Mesothelial cell of epicardium (in vitro differentiated cells): Measurements from ENCODE around the gene ADAT3. TPM values are rescaled to one million over a fixed set of nuclear protein-coding genes. Genes with fewer than 3 reads are reported as not detected.

Source experiments
- DNase-seq, 2 experiments: peaks; one replicate each; pipeline ENCODE4 v3.0.0; 2021; ENCODE audit warnings: low spot score in 2 of 2; ENCODE audit not compliant: unreplicated experiment in 2 of 2
- H3K27ac Mint-ChIP-seq: 2 replicates; pipeline ENCODE4 v1.8.0; 2021; ENCODE audit warnings: mixed read lengths
- H3K27me3 Mint-ChIP-seq: 2 replicates; pipeline ENCODE4 v1.8.0; 2021; ENCODE audit warnings: low read depth, mixed read lengths
- H3K36me3 Mint-ChIP-seq: 2 replicates; pipeline ENCODE4 v1.8.0; 2021; ENCODE audit warnings: mixed read lengths
- H3K4me1 Mint-ChIP-seq: 2 replicates; pipeline ENCODE4 v1.8.0; 2021; ENCODE audit warnings: mixed read lengths
- H3K4me3 Mint-ChIP-seq: 2 replicates; pipeline ENCODE4 v1.8.0; 2021; ENCODE audit warnings: mild to moderate bottlenecking, moderate library complexity, mixed read lengths
- H3K9me3 Mint-ChIP-seq: 2 replicates; pipeline ENCODE4 v1.8.0; 2021; ENCODE audit warnings: mixed read lengths
- total RNA-seq: library from RNA; stranded (reverse); gene quantifications from 3 replicates; pipeline ENCODE4 v1.2.1, GENCODE V29; 2021
- TF ChIP-seq, protein P1 (sequence below): fragments of 200-600 bp; sonication (generic); IDR thresholded peaks from one replicate; pipeline ENCODE4 v1.5.0; 2021; ENCODE audit warnings: antibody characterized with exemption; ENCODE audit not compliant: unreplicated experiment

Gene ADAT3
- total RNA-seq, 1 donor from 2014 or later, result 15.5 TPM

DNA sequence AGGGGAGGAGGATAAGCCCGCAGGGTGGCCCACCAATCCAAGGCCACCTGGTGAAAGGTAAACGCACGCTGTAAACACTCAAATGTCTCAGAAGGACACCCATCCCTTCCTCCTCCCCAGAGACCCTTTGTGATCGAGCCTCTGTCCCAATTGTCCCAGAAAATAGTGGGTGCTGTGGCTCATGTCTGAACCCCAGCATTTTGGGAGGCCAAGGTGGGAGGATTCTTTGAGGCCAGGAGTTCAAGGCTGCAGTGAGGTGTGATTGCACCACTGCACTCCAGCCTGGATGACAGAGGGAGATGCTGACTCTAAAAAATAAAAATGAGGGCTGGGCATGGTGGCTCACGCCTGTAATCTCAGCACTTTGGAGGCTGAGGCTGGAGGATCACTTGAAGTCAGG, 16.8 kb upstream of the ADAT3 start:
- Mint-ChIP-seq H3K27me3 (no peaks in the 10 kb centered on the region), H3K9me3 (no peaks in the 10 kb centered on the region), H3K4me1 (peaks cover 23% of the 10 kb centered on the region), H3K27ac (no peak overlapping the region), H3K36me3 (no peaks in the 10 kb centered on the region), H3K4me3 (no peak overlapping the region)
- no peak for DNase-seq
- TF ChIP-seq, protein P1, sequence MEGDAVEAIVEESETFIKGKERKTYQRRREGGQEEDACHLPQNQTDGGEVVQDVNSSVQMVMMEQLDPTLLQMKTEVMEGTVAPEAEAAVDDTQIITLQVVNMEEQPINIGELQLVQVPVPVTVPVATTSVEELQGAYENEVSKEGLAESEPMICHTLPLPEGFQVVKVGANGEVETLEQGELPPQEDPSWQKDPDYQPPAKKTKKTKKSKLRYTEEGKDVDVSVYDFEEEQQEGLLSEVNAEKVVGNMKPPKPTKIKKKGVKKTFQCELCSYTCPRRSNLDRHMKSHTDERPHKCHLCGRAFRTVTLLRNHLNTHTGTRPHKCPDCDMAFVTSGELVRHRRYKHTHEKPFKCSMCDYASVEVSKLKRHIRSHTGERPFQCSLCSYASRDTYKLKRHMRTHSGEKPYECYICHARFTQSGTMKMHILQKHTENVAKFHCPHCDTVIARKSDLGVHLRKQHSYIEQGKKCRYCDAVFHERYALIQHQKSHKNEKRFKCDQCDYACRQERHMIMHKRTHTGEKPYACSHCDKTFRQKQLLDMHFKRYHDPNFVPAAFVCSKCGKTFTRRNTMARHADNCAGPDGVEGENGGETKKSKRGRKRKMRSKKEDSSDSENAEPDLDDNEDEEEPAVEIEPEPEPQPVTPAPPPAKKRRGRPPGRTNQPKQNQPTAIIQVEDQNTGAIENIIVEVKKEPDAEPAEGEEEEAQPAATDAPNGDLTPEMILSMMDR, result no peak

DNA sequence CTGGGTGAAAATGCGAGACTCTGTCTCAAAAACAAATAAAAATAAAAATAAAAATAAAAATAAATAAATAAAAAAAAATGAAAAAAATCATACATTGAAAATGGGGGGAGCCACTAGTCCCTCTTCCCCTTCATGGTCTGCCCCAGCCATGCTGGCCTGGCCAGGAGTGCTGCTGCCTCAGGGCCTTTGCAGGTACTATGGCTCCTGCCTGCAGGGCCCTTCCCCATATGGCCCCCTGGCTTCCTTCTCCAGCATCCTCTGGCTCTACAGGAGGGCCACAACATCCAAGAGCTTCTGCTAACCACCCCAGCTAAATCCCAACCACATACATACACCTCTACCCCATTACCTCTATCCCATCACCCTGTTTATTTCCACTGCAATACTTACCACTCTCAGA, 15.3 kb upstream of the ADAT3 start:
- DNase-seq, result no peak
- TF ChIP-seq, protein P1, result no peak
- Mint-ChIP-seq H3K27me3 (no peaks in the 10 kb centered on the region), H3K4me1 (peaks cover 9% of the 10 kb centered on the region), H3K9me3 (no peaks in the 10 kb centered on the region), H3K4me3 (no peak overlapping the region), H3K27ac (no peak overlapping the region), H3K36me3 (no peaks in the 10 kb centered on the region)

DNA sequence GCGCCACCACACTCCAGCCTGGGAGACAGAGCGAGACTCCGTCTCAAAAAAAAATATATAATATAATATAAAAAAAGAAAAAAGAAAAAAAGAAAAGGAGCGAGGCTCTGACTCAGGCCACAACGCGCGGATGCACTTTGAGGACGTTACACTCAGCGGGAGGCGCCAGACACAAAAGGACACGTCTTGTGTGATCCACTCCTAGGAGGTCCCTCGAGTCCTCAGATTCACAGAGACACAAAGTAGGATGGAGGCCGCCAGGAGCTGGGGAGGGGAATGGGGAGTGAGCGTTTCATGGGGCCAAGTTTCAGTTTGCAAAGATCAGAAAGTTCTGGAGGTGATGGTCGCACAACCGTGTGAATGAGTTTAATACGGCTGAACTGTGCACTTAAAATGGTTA, 11.4 kb upstream of the ADAT3 start:
- Mint-ChIP-seq H3K4me3 (no peak overlapping the region), H3K27me3 (no peaks in the 10 kb centered on the region), H3K4me1 (peaks cover 5% of the 10 kb centered on the region), H3K9me3 (no peaks in the 10 kb centered on the region), H3K27ac (peak overlapping the region; percentile 66), H3K36me3 (no peaks in the 10 kb centered on the region)
- DNase-seq, result no peak
- TF ChIP-seq, protein P1, result no peak

DNA sequence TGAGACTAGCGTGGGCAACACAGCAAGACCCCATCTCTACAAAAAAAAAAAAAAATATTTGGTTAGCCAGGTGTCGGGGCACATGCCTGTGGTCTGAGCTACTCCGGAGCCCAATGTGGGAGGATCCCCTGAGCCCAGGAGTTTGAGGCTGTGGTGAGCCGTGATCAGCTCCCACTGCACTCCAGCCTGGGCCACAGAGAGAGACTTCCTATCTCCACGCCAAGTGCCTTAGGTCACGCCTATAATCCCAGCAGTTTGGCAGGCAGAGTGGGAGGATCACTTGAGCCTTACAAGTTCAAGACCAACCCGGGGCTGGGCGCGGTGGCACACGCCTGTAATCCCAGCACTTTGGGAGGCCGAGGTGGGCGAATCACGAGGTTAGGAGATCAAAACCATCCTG, 8.7 kb upstream of the ADAT3 start:
- H3K9me3 Mint-ChIP-seq, result no peaks in the 10 kb centered on the region

DNA sequence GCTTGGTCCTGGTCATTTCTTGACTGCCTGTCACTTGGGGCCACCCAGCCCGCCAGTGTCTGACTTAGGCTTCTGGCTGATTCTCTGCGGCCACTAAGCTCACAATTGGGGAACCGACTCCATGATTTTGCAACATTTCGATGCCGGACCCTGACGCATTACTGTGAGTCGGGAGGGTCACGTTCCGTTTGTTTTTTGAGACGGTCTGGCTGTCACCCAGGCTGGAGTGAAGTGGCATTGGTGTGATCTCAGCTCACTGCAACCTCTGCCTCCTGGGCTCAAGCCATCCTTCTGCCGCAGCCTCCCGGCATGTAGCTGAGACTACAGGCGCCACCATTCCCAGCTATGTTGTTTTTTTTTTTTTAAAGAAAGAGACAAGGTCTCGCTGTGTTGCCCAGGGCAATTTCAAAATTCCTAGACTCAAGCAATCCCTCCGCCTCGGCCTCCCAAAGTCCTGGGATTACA, 3.2 kb upstream of the ADAT3 start:
- H3K4me1 Mint-ChIP-seq, result peaks cover 25% of the 10 kb centered on the region
- no peak for DNase-seq
- peak overlapping the region; percentile 51 for H3K27ac Mint-ChIP-seq
- H3K36me3 Mint-ChIP-seq, result no peaks in the 10 kb centered on the region
- no peaks in the 10 kb centered on the region for H3K27me3 Mint-ChIP-seq
- H3K4me3 Mint-ChIP-seq, result no peak overlapping the region
- H3K9me3 Mint-ChIP-seq, result no peaks in the 10 kb centered on the region
- TF ChIP-seq, protein P1, result no peak

More for the DNA sequence above, 8.7 kb upstream of the ADAT3 start:
- TF ChIP-seq, protein P1, result no peak
- Mint-ChIP-seq H3K4me1 (peaks cover 5% of the 10 kb centered on the region), H3K36me3 (no peaks in the 10 kb centered on the region), H3K4me3 (no peak overlapping the region), H3K27me3 (no peaks in the 10 kb centered on the region), H3K27ac (no peak overlapping the region)
- DNase-seq, result no peak

DNA sequence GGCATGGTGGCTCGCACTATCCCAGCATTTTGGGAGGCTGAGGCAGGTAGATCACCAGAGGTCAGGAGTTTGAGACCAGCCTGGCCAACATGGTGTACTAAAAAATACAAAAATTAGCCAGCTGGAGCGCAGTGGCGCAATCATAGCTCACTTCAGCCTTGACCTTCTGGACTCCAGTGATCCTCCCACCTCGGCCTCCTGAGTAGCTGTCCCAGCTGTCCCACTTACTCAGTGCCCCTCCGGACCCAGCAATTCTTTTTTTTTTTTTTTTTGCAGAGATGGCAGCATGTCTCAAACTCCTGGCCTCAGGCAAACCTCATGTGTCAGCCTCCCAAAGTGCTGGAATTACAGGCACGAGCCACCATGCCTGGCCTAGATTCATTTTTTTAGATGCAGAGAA, 2.3 kb upstream of the ADAT3 start:
- peaks cover 21% of the 10 kb centered on the region for H3K4me1 Mint-ChIP-seq
- H3K27me3 Mint-ChIP-seq, result no peaks in the 10 kb centered on the region
- no peaks in the 10 kb centered on the region for H3K36me3 Mint-ChIP-seq
- H3K4me3 Mint-ChIP-seq, result no peak overlapping the region
- DNase-seq, result no peak
- TF ChIP-seq, protein P1, result no peak
- H3K9me3 Mint-ChIP-seq, result no peaks in the 10 kb centered on the region
- H3K27ac Mint-ChIP-seq, result peak overlapping the region; percentile 96
